Endothelial cell of umbilical vein (primary cell): ENCODE data around the gene NELFB. TPM values are rescaled to one million over a fixed set of nuclear protein-coding genes. Genes with fewer than 3 reads are reported as not detected.

Experiments
- BruUV-seq: library from RNA; stranded (reverse); fragments of 400-500 nt; replicated peaks from 2 replicates; lab custom pipeline; 2021; lab: Mats Ljungman, UMichigan
- CTCF ChIA-PET: fragments of 300-600, 350-600 bp; sonication (Branson Sonifier 250); formaldehyde crosslinking; loops from one replicate; lab custom pipeline; 2021; ENCODE audit warnings: antibody characterized with exemption, inconsistent platforms; lab: Charles Lee
- POLR2A ChIA-PET: fragments of 300-600, 350-600 bp; sonication (Branson Sonifier 250); formaldehyde crosslinking; loops from one replicate; lab custom pipeline; 2021; ENCODE audit warnings: antibody characterized with exemption, inconsistent platforms; lab: Charles Lee
- DNase-seq: peaks from one replicate; pipeline ENCODE4 v3.0.0-alpha.2; 2011; ENCODE audit warnings: low read depth, low spot score
- FAIRE-seq: peaks from 2 replicates; lab custom pipeline; 2011; peaks lifted over from hg19 to GRCh38; lab: Jason Lieb, UNC
- H2AFZ ChIP-seq: 2 replicates; pipeline ENCODE4 v1.6.0; 2012; ENCODE audit warnings: low read depth, low read length, control low read depth, inconsistent platforms
- H3K27ac ChIP-seq: 2 replicates; pipeline ENCODE4 v1.5.1; 2011; ENCODE audit warnings: low read depth, mild to moderate bottlenecking, control low read depth, low read length, moderate library complexity; ENCODE audit not compliant: insufficient read depth
- H3K27me3 ChIP-seq, 2 experiments: 2 replicates each; pipeline versions ENCODE4 v1.6.0 to v1.6.1; 2011; ENCODE audit warnings: low read length in 2 of 2, mixed read lengths in 1 of 2; ENCODE audit not compliant: control insufficient read depth in 2 of 2, insufficient read depth in 2 of 2
- H3K36me3 ChIP-seq, 2 experiments: 2 replicates in 1 of 2; 3 replicates in 1 of 2; pipeline ENCODE4 v1.5.1; 2011; ENCODE audit warnings: low read length in 2 of 2, mild to moderate bottlenecking in 1 of 2, moderate library complexity in 1 of 2; ENCODE audit not compliant: control insufficient read depth in 2 of 2, insufficient read depth in 2 of 2; ENCODE audit errors: extremely low read depth in 1 of 2
- H3K4me1 ChIP-seq: 3 replicates; pipeline ENCODE4 v1.5.1; 2011; ENCODE audit warnings: mild to moderate bottlenecking, low read length; ENCODE audit not compliant: control insufficient read depth, insufficient read depth; ENCODE audit errors: extremely low read depth
- H3K4me2 ChIP-seq: 2 replicates; pipeline ENCODE4 v1.6.1; 2011; ENCODE audit warnings: low read length, control low read depth, mixed read lengths; ENCODE audit not compliant: insufficient read depth
- H3K4me3 ChIP-seq, 3 experiments: fragments of 200-600 bp in 1 of 3; sonication (generic), shearing (Covaris generic) in 1 of 3; replicated peaks in 1 of 3; 2 replicates each; pipeline ENCODE4 v1.5.1; 2011 to 2016; ENCODE audit warnings: control low read depth in 3 of 3, low read length in 3 of 3, mild to moderate bottlenecking in 2 of 3, inconsistent platforms in 1 of 3, low read depth in 1 of 3, moderate library complexity in 1 of 3; ENCODE audit not compliant: insufficient read depth in 1 of 3
- H3K79me2 ChIP-seq: 2 replicates; pipeline ENCODE4 v1.6.0; 2012; ENCODE audit warnings: low read length, inconsistent platforms; ENCODE audit not compliant: control insufficient read depth, insufficient read depth
- H3K9ac ChIP-seq: replicated peaks from 2 replicates; pipeline ENCODE3; 2011; ENCODE audit warnings: low read length, control low read depth; ENCODE audit not compliant: insufficient read depth; ENCODE audit errors: extremely low read depth
- H3K9me1 ChIP-seq: replicated peaks from 3 replicates; pipeline ENCODE4 v1.6.0; 2011; ENCODE audit warnings: mild to moderate bottlenecking, low read length; ENCODE audit not compliant: control insufficient read depth, insufficient read depth; ENCODE audit errors: extremely low read depth
- H3K9me3 ChIP-seq: replicated peaks from 2 replicates; pipeline ENCODE4 v1.5.1; 2012; ENCODE audit warnings: low read length, inconsistent platforms; ENCODE audit not compliant: control insufficient read depth, insufficient read depth
- H4K20me1 ChIP-seq: replicated peaks from 2 replicates; pipeline ENCODE3; 2011; ENCODE audit warnings: mild to moderate bottlenecking, low read length; ENCODE audit not compliant: control insufficient read depth, insufficient read depth; ENCODE audit errors: extremely low read depth
- CTCF ChIP-seq, 2 donors: IDR thresholded peaks; 1 replicate in 1 of 2; 2 replicates in 1 of 2; pipeline ENCODE4 v1.5.1; 2011; ENCODE audit warnings: low read length in 2 of 2, mild to moderate bottlenecking in 2 of 2, moderate library complexity in 2 of 2, control low read depth in 1 of 2, inconsistent platforms in 1 of 2, low read depth in 1 of 2; ENCODE audit not compliant: insufficient read depth in 1 of 2; ENCODE audit errors: extremely low read depth in 1 of 2
- EZH2 ChIP-seq: IDR thresholded peaks from 2 replicates; pipeline ENCODE4 v1.6.1; 2012; ENCODE audit warnings: borderline replicate concordance, low read depth, mild to moderate bottlenecking, moderate library complexity, low read length, inconsistent platforms; ENCODE audit not compliant: severe bottlenecking
- FOS ChIP-seq: IDR thresholded peaks from 2 replicates; pipeline ENCODE4 v1.6.1; 2011; ENCODE audit warnings: mild to moderate bottlenecking, low read length, moderate library complexity, borderline replicate concordance; ENCODE audit not compliant: insufficient read depth
- GATA2 ChIP-seq: IDR thresholded peaks from 2 replicates; pipeline ENCODE4 v1.7.0; 2011; ENCODE audit warnings: low read depth, mild to moderate bottlenecking, moderate library complexity, mixed read lengths, low read length; ENCODE audit not compliant: insufficient read length, insufficient read depth
- JUN ChIP-seq: IDR thresholded peaks from 2 replicates; pipeline ENCODE4 v1.6.1; 2011; ENCODE audit warnings: borderline replicate concordance, low read depth; ENCODE audit not compliant: insufficient read length, insufficient read depth
- MAX ChIP-seq: IDR thresholded peaks from 2 replicates; pipeline ENCODE4 v1.6.1; 2011; ENCODE audit not compliant: insufficient read depth, insufficient read length
- MYC ChIP-seq: IDR thresholded peaks from one replicate; pipeline ENCODE4 v1.6.1; 2011; ENCODE audit warnings: mild to moderate bottlenecking, low read depth, low read length
- POLR2A ChIP-seq: IDR thresholded peaks from 2 replicates; pipeline ENCODE4 v1.6.1; 2012; ENCODE audit warnings: low read depth, mild to moderate bottlenecking, control low read depth, low read length
- POLR2AphosphoS5 ChIP-seq: IDR thresholded peaks from 2 replicates; pipeline ENCODE4 v1.6.1; 2012; ENCODE audit warnings: low read depth, mild to moderate bottlenecking, control low read depth, low read length, moderate library complexity; ENCODE audit not compliant: insufficient read depth
- dilution Hi-C: fragments of 300-500 bp; cut with MboI; formaldehyde crosslinking; loops from one replicate; pipeline ENCODE4 v1.15.0; 2019; ENCODE audit warnings: low sequenced_read_pairs; ENCODE audit not compliant: extremely low pct_ligation_motif_present
- intact Hi-C: fragments of 100-400 bp; cut with micrococcal nuclease; formaldehyde crosslinking; loops from one replicate; pipeline ENCODE4 v1.10.0; 2022
- polyA plus RNA-seq, 4 experiments: library from polyadenylated mRNA; depleted of rRNA in 3 of 4; stranded (reverse) in 3 of 4; unstranded in 1 of 4; fragments of >200 nt; gene quantifications; 2 replicates each; pipeline versions ENCODE4 v1.2.1 to v1.2.3, GENCODE V29; 2011 to 2012; ENCODE audit warnings: missing spikeins in 1 of 4
- total RNA-seq: library from RNA; stranded (reverse); gene quantifications from 2 replicates; pipeline ENCODE4 v1.2.3, GENCODE V29; 2021

The NELFB gene
- total and polyA plus RNA-seq, 2 donors (not counting 3 experiments of a cell fraction or from before 2014, with no cell fraction given), result 62.3 to 76.1 TPM

GRCh38 chr9:137229903-137230704, 25.0 kb upstream of the NELFB start:
- dilution Hi-C loops (no loop called here), intact Hi-C loops (no loop called here)
- DNase-seq (no peak), FAIRE-seq (no peak)
- Histone ChIP-seq H3K27me3 (no peaks in the 10 kb centered on the region), H3K27ac (no peak overlapping the region), H3K9me1 (no peaks in the 10 kb centered on the region), H2AFZ (no peak overlapping the region), H3K4me3 (no peak overlapping the region), H3K4me1 (no peaks in the 10 kb centered on the region), H3K9me3 (no peaks in the 10 kb centered on the region), H3K9ac (no peak overlapping the region), H3K4me2 (no peak overlapping the region), H4K20me1 (no peaks in the 10 kb centered on the region), H3K36me3 (no peaks in the 10 kb centered on the region), H3K79me2 (no peaks in the 10 kb centered on the region)
- no peak for TF ChIP-seq CTCF (IDR thresholded peaks at IDR 0.05; ENCODE audit: extremely low read depth in 1 of 2, insufficient read depth in 1 of 2, low read depth in 1 of 2, low read length in 2 of 2)
- TF ChIP-seq FOS, result no peak
- TF ChIP-seq MYC, result no peak
- TF ChIP-seq EZH2, result no peak
- TF ChIP-seq POLR2AphosphoS5, result no peak
- TF ChIP-seq GATA2, result no peak
- no peak for TF ChIP-seq MAX
- TF ChIP-seq JUN, result no peak
- no peak for TF ChIP-seq POLR2A
- ChIA-PET POLR2A (interaction anchor here (2.6 kb wide), 1 partner anchor 11 kb away, joined by 6 read pairs; the partner anchor contains the start of gene TUBB4B), CTCF (no interaction called here)
- BruUV-seq, result no TSS peak
